GM23248 (cell line): ENCODE data around the gene TRIM28. TPM values are rescaled to one million over a fixed set of nuclear protein-coding genes. Genes with fewer than 3 reads are reported as not detected.

Source experiments
- DNase-seq: peaks from one replicate; pipeline ENCODE4 v3.0.0-alpha.2; 2015
- H2AFZ ChIP-seq: fragments of 200-600 bp; sonication (generic); 2 replicates; pipeline ENCODE4 v1.6.1; 2016; ENCODE audit warnings: antibody characterized with exemption
- H3F3A ChIP-seq: fragments of 200-600 bp; sonication (generic); 2 replicates; pipeline ENCODE4 v1.6.1; 2016; ENCODE audit warnings: mild to moderate bottlenecking, antibody characterized with exemption, mixed run types; ENCODE audit not compliant: insufficient read depth
- H3K27ac ChIP-seq: fragments of 200-600 bp; sonication (generic); 2 replicates; pipeline ENCODE4 v1.5.1; 2016; ENCODE audit warnings: mild to moderate bottlenecking
- H3K27me3 ChIP-seq: fragments of 200-600 bp; sonication (generic); replicated peaks from 2 replicates; pipeline ENCODE4 v1.6.1; 2016; ENCODE audit warnings: mild to moderate bottlenecking; ENCODE audit not compliant: insufficient read depth
- H3K36me3 ChIP-seq: fragments of 200-600 bp; sonication (generic); 2 replicates; pipeline ENCODE4 v1.6.1; 2016; ENCODE audit warnings: low read depth, mild to moderate bottlenecking
- H3K4me1 ChIP-seq: fragments of 200-600 bp; sonication (generic); 2 replicates; pipeline ENCODE4 v1.6.1; 2016; ENCODE audit warnings: mild to moderate bottlenecking; ENCODE audit not compliant: insufficient read depth
- H3K4me2 ChIP-seq: fragments of 200-600 bp; sonication (generic); one replicate; pipeline ENCODE4 v1.6.1; 2016; ENCODE audit warnings: mild to moderate bottlenecking; ENCODE audit not compliant: unreplicated experiment
- H3K4me3 ChIP-seq: fragments of 200-600 bp; sonication (generic); 2 replicates; pipeline ENCODE4 v1.5.1; 2016; ENCODE audit warnings: mild to moderate bottlenecking
- H3K79me2 ChIP-seq: fragments of 200-600 bp; sonication (generic); 2 replicates; pipeline ENCODE4 v1.6.1; 2016; ENCODE audit warnings: mild to moderate bottlenecking; ENCODE audit not compliant: insufficient read depth
- H3K9ac ChIP-seq: fragments of 200-600 bp; sonication (generic); 2 replicates; pipeline ENCODE4 v1.6.1; 2016; ENCODE audit warnings: mild to moderate bottlenecking
- H3K9me2 ChIP-seq: fragments of 200-600 bp; sonication (generic); 2 replicates; pipeline ENCODE4 v1.6.1; 2016; ENCODE audit warnings: mixed run types, mild to moderate bottlenecking, moderate library complexity; ENCODE audit not compliant: insufficient read depth
- H3K9me3 ChIP-seq: fragments of 200-600 bp; sonication (generic); one replicate; pipeline ENCODE4 v1.6.1; 2017; ENCODE audit warnings: low read depth
- H4K20me1 ChIP-seq: fragments of 200-600 bp; sonication (generic); 2 replicates; pipeline ENCODE4 v1.6.0; 2016; ENCODE audit not compliant: insufficient read depth
- EZH2 ChIP-seq: fragments of 200-600 bp; sonication (generic); IDR thresholded peaks from 2 replicates; pipeline ENCODE4 v1.6.1; 2018; ENCODE audit warnings: antibody characterized with exemption, mild to moderate bottlenecking; ENCODE audit not compliant: insufficient read depth, poor library complexity, severe bottlenecking
- EZH2phosphoT487 ChIP-seq: fragments of 200-600 bp; sonication (generic); IDR thresholded peaks from 2 replicates; pipeline ENCODE4 v1.6.1; 2018; ENCODE audit warnings: antibody characterized with exemption, moderate library complexity, mild to moderate bottlenecking, low read depth; ENCODE audit not compliant: insufficient read depth
- WGBS, 2 experiments: methylation state at CpG; one replicate each; pipeline ENCODE4 v1.1.6; 2015 to 2017; ENCODE audit warnings: low lambda C conversion rate in 2 of 2, low coverage in 1 of 2; ENCODE audit errors: missing lambda C conversion rate in 2 of 2; 5-methylcytosine and 5-hydroxymethylcytosine counted together
- in situ Hi-C: fragments of 300-500 bp; cut with MboI; formaldehyde crosslinking; loops from 2 replicates; pipeline ENCODE4 v1.15.0; 2020
- polyA plus RNA-seq: library from polyadenylated mRNA; unstranded; fragments of >200 nt; fragmentation: Nextera tagmentation; extraction: Ambion mirVana; gene quantifications from 2 replicates; pipeline ENCODE4 v1.2.1, GENCODE V29; 2016
- total RNA-seq: library from RNA; depleted of rRNA; stranded (reverse); fragments of >200 nt; shearing (Covaris generic); gene quantifications from 2 replicates; pipeline ENCODE4 v1.2.3, GENCODE V29; 2014

The TRIM28 gene
- total and polyA plus RNA-seq, 2 experiments from 2014 or later = 61.5 to 319 TPM

DNA sequence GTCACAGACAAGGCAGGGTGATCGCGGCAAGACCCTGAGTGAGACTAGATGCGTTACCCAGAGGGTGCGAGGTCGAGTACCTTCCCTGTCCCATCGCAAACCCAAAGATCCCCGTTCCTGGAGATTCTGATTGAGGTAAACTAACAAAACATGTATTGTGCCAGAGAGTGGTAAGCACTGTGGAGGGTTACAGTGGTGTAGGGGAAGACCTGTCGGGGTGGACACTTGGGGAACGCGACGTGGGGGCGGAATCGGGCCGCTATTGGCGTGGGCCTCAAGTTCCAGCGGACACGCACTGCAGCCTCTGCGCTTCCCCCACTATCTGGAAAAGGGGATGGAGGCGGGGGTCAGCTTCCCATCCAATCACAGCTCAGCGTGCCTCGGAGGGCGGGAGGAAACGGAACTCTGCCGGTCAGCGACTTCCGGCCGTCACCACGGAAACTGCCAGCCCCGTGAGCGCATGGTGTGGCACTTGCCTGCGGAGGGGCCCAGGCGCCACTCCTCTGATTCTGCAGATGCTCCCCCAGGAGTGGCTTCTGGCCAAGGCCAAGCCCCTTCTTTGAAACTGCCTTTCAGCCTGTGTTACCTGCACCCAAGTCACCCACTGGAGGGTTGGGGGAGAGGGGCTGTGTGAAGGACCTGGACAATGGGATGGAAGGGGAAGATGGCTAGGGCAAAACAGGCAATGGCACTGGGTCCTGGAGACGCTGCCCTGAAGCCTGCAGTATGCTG is 15.6 kb downstream of the TRIM28 start:
- in situ Hi-C loops = no loop called here
- TF ChIP-seq EZH2phosphoT487 (no peak), EZH2 (no peak)
- Histone ChIP-seq H3K4me3 (peak overlapping the region; percentile 83), H3K4me1 (peaks cover 26% of the 10 kb centered on the region), H3K27me3 (no peaks in the 10 kb centered on the region), H3K27ac (peak overlapping the region; percentile 96), H3K9ac (peak overlapping the region; percentile 96), H3K4me2 (peak overlapping the region; percentile 91), H3K9me2 (no peaks in the 10 kb centered on the region), H3F3A (peaks cover 34% of the 10 kb centered on the region), H3K79me2 (peaks cover 32% of the 10 kb centered on the region), H3K9me3 (no peaks in the 10 kb centered on the region), H3K36me3 (peaks cover 3% of the 10 kb centered on the region; the same call in 1 of the 2 replicates), H4K20me1 (no peaks in the 10 kb centered on the region), H2AFZ (peak overlapping the region; percentile 74)
- peak; percentile 94 for DNase-seq
- 1 to 2% methylated on average over 29 to 32 of the region's 33 CpGs for WGBS, 2 experiments

DNA sequence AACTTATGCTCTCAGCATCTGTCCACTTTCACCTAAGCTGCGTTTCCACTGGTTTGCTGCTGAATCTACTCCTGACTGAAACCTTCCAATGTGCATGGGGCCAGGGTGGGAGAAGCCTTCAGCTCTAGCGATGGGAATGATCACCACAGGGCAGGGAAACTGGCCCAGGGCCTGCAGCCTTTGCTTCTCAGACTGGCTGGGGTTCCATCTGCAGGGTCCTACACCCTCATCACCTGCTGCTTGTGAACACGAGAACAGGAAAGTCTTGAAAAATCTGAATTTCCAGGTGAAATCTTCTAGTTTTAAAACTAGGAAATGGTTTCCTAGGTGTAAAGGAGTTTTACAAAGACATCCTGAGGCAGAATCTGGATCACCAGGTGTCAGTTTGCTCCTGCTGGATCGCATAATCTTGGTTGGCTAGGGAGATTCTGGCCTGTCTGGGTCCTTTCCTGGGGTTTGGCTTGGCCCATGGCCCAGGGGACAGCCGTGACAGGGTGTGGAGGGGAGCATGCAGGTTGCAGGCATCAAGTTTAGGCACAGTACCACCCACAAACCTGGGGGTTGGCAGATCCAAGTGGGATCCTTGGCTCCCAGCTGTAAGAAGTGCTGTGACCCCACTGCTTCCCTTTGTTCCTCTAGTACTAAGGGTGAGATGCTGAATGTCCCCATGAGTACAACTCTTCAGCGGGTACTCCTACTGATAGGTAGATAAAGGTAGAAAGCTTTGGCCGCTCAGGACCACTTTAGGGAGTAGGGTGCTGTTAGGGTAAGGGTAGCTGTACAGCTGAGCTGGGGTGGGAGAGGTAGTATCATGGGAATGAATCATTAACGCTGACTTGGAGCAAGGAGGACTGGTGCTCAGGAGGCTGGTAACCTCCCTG is 16.4 kb downstream of the TRIM28 start:
- H2AFZ ChIP-seq = peak overlapping the region; percentile 74
- peak; percentile 30 for DNase-seq
- no peaks in the 10 kb centered on the region for H4K20me1 ChIP-seq
- H3K9ac ChIP-seq = peak overlapping the region; percentile 96
- H3K79me2 ChIP-seq = peaks cover 29% of the 10 kb centered on the region
- in situ Hi-C loops = no loop called here
- WGBS, 2 experiments = 64 to 70% methylated on average over 8 of the region's 8 CpGs
- TF ChIP-seq EZH2phosphoT487 = no peak
- H3K9me3 ChIP-seq = no peaks in the 10 kb centered on the region
- peaks cover 25% of the 10 kb centered on the region for H3K4me1 ChIP-seq
- H3K4me3 ChIP-seq = peak overlapping the region; percentile 83
- H3K4me2 ChIP-seq = peak overlapping the region; percentile 91
- no peaks in the 10 kb centered on the region for H3K27me3 ChIP-seq
- peak overlapping the region; percentile 96 for H3K27ac ChIP-seq
- H3F3A ChIP-seq = peaks cover 34% of the 10 kb centered on the region
- H3K9me2 ChIP-seq = no peaks in the 10 kb centered on the region
- H3K36me3 ChIP-seq = peaks cover 3% of the 10 kb centered on the region; the same call in 1 of the 2 replicates

DNA sequence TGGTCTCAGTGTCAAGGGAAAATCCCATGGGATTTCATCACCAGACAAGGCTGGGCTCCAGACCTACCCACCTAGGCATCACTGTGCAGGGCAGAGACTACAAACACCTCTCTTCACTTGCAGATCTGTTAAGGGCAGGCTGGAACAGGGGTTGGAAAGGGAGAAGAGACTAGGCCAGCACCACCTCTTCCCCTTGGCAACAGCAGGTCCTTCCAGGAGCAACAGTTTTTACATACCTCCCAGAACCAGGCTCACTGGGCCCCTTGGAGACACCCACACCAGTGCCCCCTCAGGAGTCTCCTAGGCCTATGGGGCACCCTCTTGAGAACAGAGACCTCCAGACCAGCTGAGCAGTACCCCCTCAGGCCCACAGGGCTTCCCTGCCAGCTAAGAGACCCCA is 17.1 kb downstream of the TRIM28 start:
- Histone ChIP-seq H4K20me1 (no peaks in the 10 kb centered on the region), H3K4me3 (no peak overlapping the region), H3K9me2 (no peaks in the 10 kb centered on the region), H3K9me3 (no peaks in the 10 kb centered on the region), H2AFZ (no peak overlapping the region), H3K27me3 (no peaks in the 10 kb centered on the region), H3K4me1 (peaks cover 21% of the 10 kb centered on the region), H3K36me3 (peaks cover 3% of the 10 kb centered on the region; the same call in 1 of the 2 replicates), H3K27ac (no peak overlapping the region), H3K4me2 (no peak overlapping the region), H3F3A (peaks cover 34% of the 10 kb centered on the region), H3K79me2 (peaks cover 22% of the 10 kb centered on the region), H3K9ac (no peak overlapping the region)
- TF ChIP-seq EZH2phosphoT487 (no peak), EZH2 (no peak)
- in situ Hi-C loops = no loop called here
- no peak for DNase-seq

DNA sequence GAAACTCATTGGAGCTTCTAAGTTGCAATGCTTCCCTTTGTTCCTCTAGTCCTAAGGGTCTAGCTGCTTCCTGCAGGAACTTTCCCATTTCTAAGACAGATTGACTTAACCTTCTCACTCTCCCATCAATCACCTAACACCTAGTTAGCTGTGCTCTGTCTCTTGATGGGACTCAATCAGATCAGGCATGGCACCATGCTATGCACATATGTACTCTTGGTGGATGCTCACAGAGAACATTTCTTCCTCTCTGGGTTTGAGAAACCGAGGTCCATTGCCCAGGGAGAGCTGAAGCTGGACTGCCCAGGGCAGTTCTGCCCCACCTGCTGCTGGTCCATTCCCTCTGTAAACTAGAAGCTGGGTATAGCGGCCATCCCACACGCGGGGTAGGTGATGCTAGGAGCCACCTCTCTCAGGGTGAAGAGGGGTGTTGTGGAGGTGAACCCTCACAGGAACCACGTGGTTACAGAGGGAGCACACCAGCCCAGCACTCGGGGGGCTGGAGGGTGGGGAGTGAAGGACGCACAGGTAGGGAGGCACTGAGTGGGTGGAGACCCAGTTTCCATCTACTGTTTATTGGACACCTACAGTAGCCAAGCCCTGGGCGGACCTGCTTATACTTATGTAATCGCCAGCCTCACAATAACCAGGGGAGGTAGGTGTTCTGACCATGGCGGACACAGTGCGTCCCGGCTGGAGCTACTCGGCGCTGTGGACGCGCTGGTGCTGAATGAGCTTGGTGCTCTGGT is 17.7 kb downstream of the TRIM28 start:
- WGBS, 2 experiments = 28 to 30% methylated on average over 15 to 16 of the region's 16 CpGs
- Histone ChIP-seq H3K9me2 (no peaks in the 10 kb centered on the region), H3K4me1 (peaks cover 18% of the 10 kb centered on the region), H2AFZ (no peak overlapping the region), H3K9ac (peak overlapping the region; percentile 65), H3K79me2 (peaks cover 16% of the 10 kb centered on the region), H3K4me3 (peak overlapping the region; percentile 61; the same call in 1 of the 2 replicates), H3K27me3 (no peaks in the 10 kb centered on the region), H3K27ac (no peak overlapping the region), H3F3A (peaks cover 34% of the 10 kb centered on the region), H3K36me3 (no peaks in the 10 kb centered on the region; the same call in 1 of the 2 replicates), H3K4me2 (peak overlapping the region; percentile 75), H3K9me3 (no peaks in the 10 kb centered on the region), H4K20me1 (no peaks in the 10 kb centered on the region)
- TF ChIP-seq EZH2phosphoT487 (no peak), EZH2 (no peak)
- in situ Hi-C loops = no loop called here
- no peak for DNase-seq
